Gastrocnemius medialis (tissue), 4 donors: ENCODE results near the gene CIART. TPM values are rescaled to one million over a fixed set of nuclear protein-coding genes. Genes with fewer than 3 reads are reported as not detected.

Experiments used
- ATAC-seq, 2 donors: fragments of 150-250 bp; one replicate each; pipeline ENCODE4 v1.9.1; 2016
- DNase-seq, 2 donors: peaks; one replicate each; pipeline ENCODE4 v3.0.0-alpha.2; 2019
- H3K27ac ChIP-seq, 4 donors: fragments of 200-600 bp; sonication (generic); 1 replicate in 1 of 4; 2 replicates in 3 of 4; pipeline ENCODE4 v1.5.1; 2016 to 2018; ENCODE audit warnings: mild to moderate bottlenecking in 2 of 4, moderate library complexity in 1 of 4
- H3K27me3 ChIP-seq, 3 donors: fragments of 200-600 bp; sonication (generic) in 2 of 3; 1 replicate in 1 of 3; 2 replicates in 2 of 3; pipeline versions ENCODE4 v1.5.1 to v1.6.0; 2016 to 2019; ENCODE audit warnings: mild to moderate bottlenecking in 1 of 3, moderate library complexity in 1 of 3
- H3K36me3 ChIP-seq, 2 donors: fragments of 200-600 bp; sonication (generic) in 1 of 2; one replicate each; pipeline ENCODE4 v1.5.1; 2017 to 2018
- H3K4me1 ChIP-seq, 2 donors: fragments of 200-600 bp; sonication (generic) in 1 of 2; one replicate each; pipeline ENCODE4 v1.5.1; 2016 to 2017; ENCODE audit warnings: mild to moderate bottlenecking in 2 of 2
- H3K4me3 ChIP-seq, 4 donors: fragments of 200-600 bp; sonication (generic) in 3 of 4; 1 replicate in 1 of 4; 2 replicates in 3 of 4; pipeline ENCODE4 v1.5.1; 2016 to 2019; ENCODE audit warnings: mild to moderate bottlenecking in 2 of 4
- H3K9me3 ChIP-seq, 3 donors: fragments of 200-600 bp; sonication (generic) in 2 of 3; 1 replicate in 1 of 3; 2 replicates in 2 of 3; pipeline ENCODE4 v1.5.1; 2016 to 2019
- CTCF ChIP-seq, 5 experiments: fragments of 450-650 bp in 3 of 5; fragments of 200-600 bp in 2 of 5; sonication (generic) in 2 of 5; IDR thresholded peaks in 4 of 5; conservative IDR thresholded peaks in 1 of 5; 1 replicate in 4 of 5; 2 replicates in 1 of 5; pipeline ENCODE4 v1.5.1; 2016 to 2019; ENCODE audit warnings: antibody characterized with exemption in 5 of 5, mild to moderate bottlenecking in 3 of 5, moderate library complexity in 3 of 5
- POLR2A ChIP-seq, 2 donors: fragments of 450-650 bp; IDR thresholded peaks; one replicate each; pipeline ENCODE4 v1.6.1; 2017; ENCODE audit warnings: antibody characterized with exemption in 2 of 2, mild to moderate bottlenecking in 2 of 2, moderate library complexity in 2 of 2
- in situ Hi-C, 4 donors: fragments of 200-750 bp; cut with MboI; loops; one replicate each; pipeline versions ENCODE4 v1.15.0 to v1.8.0; 2017; ENCODE audit warnings: low sequenced_read_pairs in 4 of 4
- intact Hi-C: fragments of 100-400 bp; cut with DNase I; formaldehyde crosslinking; loops from one replicate; pipeline ENCODE4 v1.15.1; 2023; ENCODE audit warnings: low total_unique reads
- total RNA-seq, 4 donors: library from RNA; depleted of rRNA; stranded (reverse); fragments of >200 nt; gene quantifications; one replicate each; pipeline versions ENCODE4 v1.1.0 to v1.2.3, GENCODE V29; 2016

The CIART gene
- total RNA-seq, 4 donors from 2014 or later, result 8.2 to 15.8 (median 11.7) TPM

DNA sequence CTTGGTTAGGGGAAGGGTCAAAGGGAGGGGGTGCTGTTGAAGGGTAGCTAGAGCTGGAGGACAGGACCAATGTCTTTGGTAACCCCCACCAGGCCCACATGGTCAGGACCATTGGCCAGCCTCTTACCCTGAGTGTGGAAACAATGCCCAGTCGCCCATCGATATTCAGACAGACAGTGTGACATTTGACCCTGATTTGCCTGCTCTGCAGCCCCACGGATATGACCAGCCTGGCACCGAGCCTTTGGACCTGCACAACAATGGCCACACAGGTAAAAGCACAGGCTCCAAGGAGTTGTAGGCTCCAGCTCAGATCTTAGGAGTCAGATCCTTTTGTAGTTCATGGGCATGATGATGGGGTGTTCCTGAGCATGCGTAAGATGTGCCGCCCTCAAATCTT is 21.0 kb upstream of the CIART start:
- Histone ChIP-seq H3K27ac (peak overlapping the region in 2 of 4 donors; percentile 6 to 76), H3K36me3 (peaks cover 2 to 23% of the 10 kb centered on the region in 2 donors), H3K4me1 (peaks cover 26 to 44% of the 10 kb centered on the region in 2 donors), H3K27me3 (no peaks in the 10 kb centered on the region), H3K4me3 (no peak overlapping the region), H3K9me3 (no peaks in the 10 kb centered on the region)
- ATAC-seq (no peak), DNase-seq (no peak)
- in situ Hi-C loops (no loop called here), intact Hi-C loops (no loop called here)
- TF ChIP-seq CTCF (IDR thresholded peaks at IDR 0.05 in 4 of 5, conservative IDR thresholded peaks at IDR 0.05 in 1 of 5), result no peak
- no peak for TF ChIP-seq POLR2A (IDR thresholded peaks at IDR 0.05)

DNA sequence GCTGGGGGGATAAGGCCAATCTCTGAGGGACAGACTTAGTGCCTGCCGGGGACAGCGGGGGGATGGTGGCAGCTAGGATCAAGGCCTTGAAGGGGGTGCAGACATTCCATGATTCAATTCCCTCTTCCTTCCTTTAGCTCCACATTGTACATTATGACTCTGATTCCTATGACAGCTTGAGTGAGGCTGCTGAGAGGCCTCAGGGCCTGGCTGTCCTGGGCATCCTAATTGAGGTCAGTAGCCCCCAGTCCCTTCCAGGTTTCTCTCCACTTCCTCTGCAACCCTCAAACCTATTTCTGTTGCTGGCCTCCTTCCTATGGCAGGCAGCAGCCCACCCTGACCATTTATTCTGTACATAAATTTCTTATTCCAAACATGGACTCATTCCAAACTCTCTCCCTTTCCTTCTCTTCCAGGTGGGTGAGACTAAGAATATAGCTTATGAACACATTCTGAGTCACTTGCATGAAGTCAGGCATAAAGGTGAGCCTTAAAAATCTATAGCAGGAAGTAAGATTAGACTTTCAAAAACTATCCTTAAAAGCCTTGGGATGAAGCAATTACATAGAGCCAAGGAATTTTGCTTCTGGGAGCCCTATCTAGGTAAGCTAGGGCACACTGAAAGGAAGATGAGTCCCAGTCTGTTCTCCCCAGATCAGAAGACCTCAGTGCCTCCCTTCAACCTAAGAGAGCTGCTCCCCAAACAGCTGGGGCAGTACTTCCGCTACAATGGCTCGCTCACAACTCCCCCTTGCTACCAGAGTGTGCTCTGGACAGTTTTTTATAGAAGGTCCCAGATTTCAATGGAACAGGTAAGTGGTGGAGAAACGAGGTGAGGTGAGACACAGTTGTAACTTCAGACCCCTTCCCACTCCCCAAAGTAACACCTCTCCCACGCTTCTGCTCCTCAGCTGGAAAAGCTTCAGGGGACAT is 19.7 kb upstream of the CIART start:
- H3K4me3 ChIP-seq, result no peak overlapping the region
- peaks cover 2 to 32% of the 10 kb centered on the region in 2 donors for H3K36me3 ChIP-seq
- no peaks in the 10 kb centered on the region for H3K27me3 ChIP-seq
- peaks cover 21 to 37% of the 10 kb centered on the region in 2 donors for H3K4me1 ChIP-seq
- ATAC-seq (no peak), DNase-seq (no peak)
- H3K27ac ChIP-seq, result peak overlapping the region in 1 of 4 donors; percentile 76
- H3K9me3 ChIP-seq, result no peaks in the 10 kb centered on the region
- no peak for TF ChIP-seq POLR2A (IDR thresholded peaks at IDR 0.05)
- TF ChIP-seq CTCF (IDR thresholded peaks at IDR 0.05 in 4 of 5, conservative IDR thresholded peaks at IDR 0.05 in 1 of 5), result no peak
- in situ Hi-C loops (no loop called here), intact Hi-C loops (no loop called here)

GRCh38 chr1:150263549-150263948 is 18.8 kb upstream of the CIART start:
- no peak for TF ChIP-seq CTCF (IDR thresholded peaks at IDR 0.05 in 4 of 5, conservative IDR thresholded peaks at IDR 0.05 in 1 of 5)
- TF ChIP-seq POLR2A (IDR thresholded peaks at IDR 0.05), result no peak
- intact Hi-C loops (no loop called here), in situ Hi-C loops (no loop called here)
- H3K36me3 ChIP-seq, result peaks cover 2 to 32% of the 10 kb centered on the region in 2 donors
- no peaks in the 10 kb centered on the region for H3K9me3 ChIP-seq
- peaks cover 23 to 32% of the 10 kb centered on the region in 2 donors for H3K4me1 ChIP-seq
- H3K4me3 ChIP-seq, result no peak overlapping the region
- H3K27me3 ChIP-seq, result no peaks in the 10 kb centered on the region
- peak overlapping the region in 1 of 4 donors; percentile 12 for H3K27ac ChIP-seq
- ATAC-seq, result no peak
- no peak for DNase-seq

- Histone ChIP-seq H3K9me3 (no peaks in the 10 kb centered on the region), H3K4me3 (peak overlapping the region; percentile 69 to 99 (median 94)), H3K36me3 (peaks cover 2 to 32% of the 10 kb centered on the region in 2 donors), H3K4me1 (peaks cover 10 to 31% of the 10 kb centered on the region in 2 donors), H3K27me3 (no peaks in the 10 kb centered on the region), H3K27ac (peak overlapping the region; percentile 94 to 99 (median 98))
- TF ChIP-seq POLR2A (IDR thresholded peaks at IDR 0.05), result no peak
- TF ChIP-seq CTCF (IDR thresholded peaks at IDR 0.05 in 4 of 5, conservative IDR thresholded peaks at IDR 0.05 in 1 of 5), result no peak
- intact Hi-C loops, result loop anchor here (1.0 kb wide), 1 partner anchor 14 kb away; the partner anchor contains the start of gene CIART
- in situ Hi-C loops, result no loop called here
- ATAC-seq (no peak), DNase-seq (no peak)
These were observed 14.5 kb upstream of the CIART start for GRCh38 chr1:150267896-150268295.
